WTC11 (cell line): Measurements from ENCODE around the gene MAN1A2.

ENCODE experiments used
- CREB1 ChIP-seq: sonication (generic); formaldehyde crosslinking; IDR thresholded peaks from 2 replicates; pipeline ENCODE4 v1.8.0; 2023; ENCODE audit warnings: mild to moderate bottlenecking, missing genetic modification reagents
- CTCF ChIP-seq: fragments of 200-600 bp; IDR thresholded peaks from 2 replicates; pipeline ENCODE4 v1.8.0; 2022; ENCODE audit warnings: antibody characterized with exemption
- ESRRA ChIP-seq: sonication (generic); formaldehyde crosslinking; IDR thresholded peaks from 2 replicates; pipeline ENCODE4 v1.8.1; 2022; ENCODE audit warnings: mild to moderate bottlenecking, missing genetic modification reagents, borderline replicate concordance
- NFYB ChIP-seq: sonication (generic); formaldehyde crosslinking; conservative IDR thresholded peaks from 2 replicates; pipeline ENCODE4 v1.8.0; 2022; ENCODE audit warnings: low read depth, missing genetic modification reagents
- PRDM15 ChIP-seq: sonication (generic); formaldehyde crosslinking; IDR thresholded peaks from 2 replicates; pipeline ENCODE4 v1.8.0; 2022; ENCODE audit warnings: missing genetic modification reagents
- USF1 ChIP-seq: sonication (generic); formaldehyde crosslinking; IDR thresholded peaks from 2 replicates; pipeline ENCODE4 v1.8.0; 2022; ENCODE audit warnings: mild to moderate bottlenecking, missing genetic modification reagents
- ZNF121 ChIP-seq: sonication (generic); formaldehyde crosslinking; IDR thresholded peaks from 2 replicates; pipeline ENCODE4 v1.8.0; 2023; ENCODE audit warnings: missing genetic modification reagents

GRCh38 chr1:117577191-117577885 lies 210.1 kb downstream of the MAN1A2 start:
- no peak for TF ChIP-seq ZNF121 (CRISPR knock-in tag)
- no peak for TF ChIP-seq PRDM15 (CRISPR knock-in tag)
- no peak for TF ChIP-seq CTCF
- TF ChIP-seq USF1 (CRISPR knock-in tag): no peak
- no peak for TF ChIP-seq CREB1
- TF ChIP-seq ESRRA: no peak
- no peak for TF ChIP-seq NFYB
